Adrenal gland (tissue), 12 donors: ENCODE measurements around the gene BTNL8. TPM values are rescaled to one million over a fixed set of nuclear protein-coding genes. Genes with fewer than 3 reads are reported as not detected.

Experiments used
- DNase-seq, 7 donors: peaks; one replicate each; pipeline ENCODE4 v3.0.0-alpha.2; 2019 to 2020
- H3K27ac ChIP-seq, 5 donors: fragments of 200-600 bp; sonication (generic) in 4 of 5; 1 replicate in 3 of 5; 2 replicates in 2 of 5; pipeline versions ENCODE4 v1.5.1 to v1.8.0; 2016 to 2020; ENCODE audit warnings: mild to moderate bottlenecking in 1 of 5
- H3K27me3 ChIP-seq: fragments of 200-600 bp; 2 replicates; pipeline ENCODE4 v1.8.0; 2021
- H3K36me3 ChIP-seq, 2 donors: fragments of 200-600 bp; replicated peaks in 1 of 2; 1 replicate in 1 of 2; 2 replicates in 1 of 2; pipeline versions ENCODE4 v1.5.1 to v1.8.0; 2018 to 2022
- H3K4me1 ChIP-seq, 2 donors: fragments of 200-600 bp; replicated peaks in 1 of 2; 1 replicate in 1 of 2; 2 replicates in 1 of 2; pipeline versions ENCODE4 v1.5.1 to v1.8.0; 2018 to 2021
- H3K4me3 ChIP-seq, 4 donors: fragments of 200-600 bp; sonication (generic) in 3 of 4; one replicate each; pipeline ENCODE4 v1.5.1; 2016 to 2018
- H3K9me3 ChIP-seq, 3 donors: fragments of 200-600 bp; sonication (generic) in 1 of 3; replicated peaks in 1 of 3; 1 replicate in 2 of 3; 2 replicates in 1 of 3; pipeline versions ENCODE4 v1.5.1 to v1.8.0; 2016 to 2021
- CTCF ChIP-seq, 6 experiments: fragments of 450-650 bp in 4 of 6; fragments of 200-600 bp in 2 of 6; sonication (generic) in 1 of 6; IDR thresholded peaks; 1 replicate in 5 of 6; 2 replicates in 1 of 6; pipeline versions ENCODE4 v1.5.1 to v1.8.0; 2016 to 2021; ENCODE audit warnings: antibody characterized with exemption in 6 of 6, mild to moderate bottlenecking in 2 of 6, moderate library complexity in 1 of 6
- POLR2A ChIP-seq, 2 donors: fragments of 450-650 bp; IDR thresholded peaks; one replicate each; pipeline ENCODE4 v1.6.1; 2017; ENCODE audit warnings: antibody characterized with exemption in 2 of 2, mild to moderate bottlenecking in 2 of 2, moderate library complexity in 1 of 2
- WGBS, 4 donors: extraction: QIAGEN DNeasy Blood & Tissue Kit in 2 of 4; methylation state at CpG; one replicate each; pipeline versions ENCODE4 v1.1.5 to v1.1.7; 2013 to 2017; 5-methylcytosine and 5-hydroxymethylcytosine counted together
- intact Hi-C, 2 donors: fragments of 100-400 bp; cut with DNase I; formaldehyde crosslinking; loops; one replicate each; pipeline versions ENCODE4 v1.14.1 to v1.15.0; 2022 to 2023
- polyA plus RNA-seq, 3 donors: library from polyadenylated mRNA; stranded (reverse); fragments of 200-250 nt in 2 of 3; fragments of 350-450 nt in 1 of 3; fragmentation: Illumina TruSeq in 1 of 3; extraction: RNeasy Lipid Tissue Mini Kit (QIAGEN cat#74804) in 1 of 3; gene quantifications; one replicate each; pipeline ENCODE4 v1.2.3, GENCODE V29; 2013 to 2014
- total RNA-seq, 9 donors: library from RNA; depleted of rRNA in 4 of 9; stranded (reverse); fragments of >200 nt in 4 of 9; fragments of 120-200 nt in 1 of 9; fragmentation: NEBNext Ultra II Directional in 1 of 9; extraction: Animal tissue kit (Norgen Biotek cat#: 25700) in 1 of 9; gene quantifications; one replicate each; pipeline versions ENCODE4 v1.1.0 to v1.2.4, GENCODE V29; 2013 to 2023
- donor health status: healthy with polysubstance abuse.
- donor health status: Bipolar disorder and iron deficiency.
- donor health status: DM: yes; HTN: yes; CAD: no.
- donor health status: DM: no; HTN: no; CAD: no.
- donor health status: DM: no; HTN: no; CAD: no.
- donor health status: DM: yes; HTN: yes; CAD: no.

BTNL8 gene
- total and polyA plus RNA-seq, 12 donors = 0.07 to 1.9 (median 0.64) TPM; not detected in 4

GRCh38 chr5:180970336-180970735, 71.4 kb downstream of the BTNL8 start:
- no peak overlapping the region for H3K27ac ChIP-seq
- intact Hi-C loops = no loop called here
- no peak for TF ChIP-seq CTCF (IDR thresholded peaks at IDR 0.05)
- TF ChIP-seq POLR2A (IDR thresholded peaks at IDR 0.05) = no peak
- WGBS, 4 donors = 83 to 94% (median 94%) methylated on average over 1 to 31 of the region's 31 CpGs
- H3K4me3 ChIP-seq = no peak overlapping the region
- no peaks in the 10 kb centered on the region for H3K9me3 ChIP-seq
- H3K36me3 ChIP-seq = no peaks in the 10 kb centered on the region
- H3K27me3 ChIP-seq = no peaks in the 10 kb centered on the region
- no peaks in the 10 kb centered on the region for H3K4me1 ChIP-seq
- DNase-seq = no peak

GRCh38 chr5:180970875-180971274, 71.9 kb downstream of the BTNL8 start:
- Histone ChIP-seq H3K27me3 (no peaks in the 10 kb centered on the region), H3K4me1 (no peaks in the 10 kb centered on the region), H3K9me3 (no peaks in the 10 kb centered on the region), H3K4me3 (no peak overlapping the region), H3K36me3 (no peaks in the 10 kb centered on the region), H3K27ac (no peak overlapping the region)
- intact Hi-C loops = no loop called here
- WGBS, 4 donors = 61 to 70% (median 64%) methylated on average over 4 of the region's 4 CpGs
- no peak for DNase-seq
- TF ChIP-seq POLR2A (IDR thresholded peaks at IDR 0.05) (no peak), CTCF (IDR thresholded peaks at IDR 0.05) (no peak)

- no peak for DNase-seq
- Histone ChIP-seq H3K4me3 (no peak overlapping the region), H3K4me1 (no peaks in the 10 kb centered on the region), H3K27ac (no peak overlapping the region), H3K27me3 (no peaks in the 10 kb centered on the region), H3K9me3 (no peaks in the 10 kb centered on the region), H3K36me3 (no peaks in the 10 kb centered on the region)
- WGBS, 4 donors = 65 to 81% (median 77%) methylated on average over 2 of the region's 2 CpGs
- TF ChIP-seq CTCF (IDR thresholded peaks at IDR 0.05) (no peak), POLR2A (IDR thresholded peaks at IDR 0.05) (no peak)
- intact Hi-C loops = no loop called here
Observed at GRCh38 chr5:180974612-180975315, 75.8 kb downstream of the BTNL8 start.

- 69 to 86% (median 83%) methylated on average over 1 to 2 of the region's 2 CpGs for WGBS, 4 donors
- H3K27me3 ChIP-seq = no peaks in the 10 kb centered on the region
- no peak overlapping the region for H3K4me3 ChIP-seq
- intact Hi-C loops = no loop called here
- no peaks in the 10 kb centered on the region for H3K36me3 ChIP-seq
- H3K27ac ChIP-seq = no peak overlapping the region
- TF ChIP-seq CTCF (IDR thresholded peaks at IDR 0.05) (no peak), POLR2A (IDR thresholded peaks at IDR 0.05) (no peak)
- no peaks in the 10 kb centered on the region for H3K9me3 ChIP-seq
- H3K4me1 ChIP-seq = no peaks in the 10 kb centered on the region
- DNase-seq = no peak
Observed at GRCh38 chr5:180975338-180975737, 76.4 kb downstream of the BTNL8 start.
